ENCODE measurements around the gene SERAC1. TPM values are rescaled to one million over a fixed set of nuclear protein-coding genes. Genes with fewer than 3 reads are reported as not detected.

The SERAC1 gene
- total RNA-seq, 1 experiment from 2014 or later, result 7.6 TPM

GRCh38 chr6:158073776-158074175, 94.3 kb downstream of the SERAC1 start:
- Histone ChIP-seq H3K27ac (ENCODE audit: insufficient read length, low read depth, low read length) (no peak overlapping the region), H3K4me1 (ENCODE audit: insufficient read depth, low read length) (no peaks in the 10 kb centered on the region), H4K91ac (ENCODE audit: insufficient read length, low read depth, low read length) (no peak overlapping the region), H3K9me3 (ENCODE audit: control insufficient read depth, low read depth, low read length) (no peaks in the 10 kb centered on the region), H3K79me2 (ENCODE audit: insufficient read depth, low read length) (no peaks in the 10 kb centered on the region), H3K56ac (ENCODE audit: insufficient read length, low read depth, low read length) (no peak overlapping the region), H2BK120ac (ENCODE audit: low read depth, low read length, poor library complexity, severe bottlenecking) (no peak overlapping the region), H2AK5ac (ENCODE audit: insufficient read length, low read length) (no peak overlapping the region), H3K4me2 (ENCODE audit: insufficient read depth, insufficient read length, low read length) (no peak overlapping the region), H2BK12ac (ENCODE audit: insufficient read length, low read depth, low read length) (no peak overlapping the region), H3K14ac (ENCODE audit: insufficient read depth, low read length) (no peak overlapping the region), H3K27me3 (ENCODE audit: insufficient read depth, low read length) (no peaks in the 10 kb centered on the region), H2BK15ac (ENCODE audit: low read depth, low read length) (no peak overlapping the region), H4K8ac (replicated peaks; ENCODE audit: insufficient read length, low read depth, low read length) (no peak overlapping the region), H2AFZ (ENCODE audit: low read length) (no peak overlapping the region), H2BK5ac (ENCODE audit: insufficient read length, low read length) (no peak overlapping the region), H2BK20ac (ENCODE audit: low read depth, low read length, poor library complexity, severe bottlenecking) (no peak overlapping the region), H3K4ac (ENCODE audit: low read depth, low read length) (no peak overlapping the region), H3K23ac (ENCODE audit: insufficient read length, low read depth, low read length) (no peak overlapping the region), H3K18ac (ENCODE audit: insufficient read length, low read depth, low read length) (no peak overlapping the region), H3K23me2 (ENCODE audit: insufficient read length, low read depth, low read length, poor library complexity, severe bottlenecking) (no peaks in the 10 kb centered on the region), H3T11ph (ENCODE audit: low read length) (no peak overlapping the region), H3K79me1 (ENCODE audit: insufficient read depth, low read depth, low read length, poor library complexity, severe bottlenecking) (no peaks in the 10 kb centered on the region), H4K5ac (ENCODE audit: insufficient read length, low read depth, low read length) (no peak overlapping the region), H3K9ac (ENCODE audit: extremely low read depth, insufficient read length, low read length) (no peak overlapping the region), H4K20me1 (ENCODE audit: control insufficient read depth, insufficient read depth, insufficient read length) (no peaks in the 10 kb centered on the region)
- 0 out of 7 replicates have a peak overlapping the region, but pooled peaks of 1 of the 3 experiments have one; percentile 57 for H3K27ac Mint-ChIP-seq
- H3K27me3 Mint-ChIP-seq (ENCODE audit: low read depth), result no peaks in the 10 kb centered on the region
- TF ChIP-seq, protein P1, sequence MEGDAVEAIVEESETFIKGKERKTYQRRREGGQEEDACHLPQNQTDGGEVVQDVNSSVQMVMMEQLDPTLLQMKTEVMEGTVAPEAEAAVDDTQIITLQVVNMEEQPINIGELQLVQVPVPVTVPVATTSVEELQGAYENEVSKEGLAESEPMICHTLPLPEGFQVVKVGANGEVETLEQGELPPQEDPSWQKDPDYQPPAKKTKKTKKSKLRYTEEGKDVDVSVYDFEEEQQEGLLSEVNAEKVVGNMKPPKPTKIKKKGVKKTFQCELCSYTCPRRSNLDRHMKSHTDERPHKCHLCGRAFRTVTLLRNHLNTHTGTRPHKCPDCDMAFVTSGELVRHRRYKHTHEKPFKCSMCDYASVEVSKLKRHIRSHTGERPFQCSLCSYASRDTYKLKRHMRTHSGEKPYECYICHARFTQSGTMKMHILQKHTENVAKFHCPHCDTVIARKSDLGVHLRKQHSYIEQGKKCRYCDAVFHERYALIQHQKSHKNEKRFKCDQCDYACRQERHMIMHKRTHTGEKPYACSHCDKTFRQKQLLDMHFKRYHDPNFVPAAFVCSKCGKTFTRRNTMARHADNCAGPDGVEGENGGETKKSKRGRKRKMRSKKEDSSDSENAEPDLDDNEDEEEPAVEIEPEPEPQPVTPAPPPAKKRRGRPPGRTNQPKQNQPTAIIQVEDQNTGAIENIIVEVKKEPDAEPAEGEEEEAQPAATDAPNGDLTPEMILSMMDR (conservative IDR thresholded peaks at IDR 0.05), result no peak
- no peak overlapping the region for H3K4me3 Mint-ChIP-seq
- peaks cover 10 to 72% (median 10%) of the 10 kb centered on the region in 3 experiments; a peak in 6 of 7 replicates for H3K36me3 Mint-ChIP-seq (ENCODE audit: insufficient read depth in 1 of 3, low read depth in 3 of 3)
- H3K4me1 Mint-ChIP-seq, result peaks cover 4 to 11% of the 10 kb centered on the region in 2 experiments
- WGBS (ENCODE audit: extremely low coverage, insufficient read length, low lambda C conversion rate), result no CpG with 5 or more reads among the region's 3 CpGs
- no peak for DNase-seq
- H3K9me3 Mint-ChIP-seq, result no peaks in the 10 kb centered on the region

Data from H9 (cell line).